Mesendoderm (in vitro differentiated cells): ENCODE results near the gene ZFP3.
"Not testable (repeated sequence)": the region's sequence is repeated elsewhere in the genome, so short reads cannot be mapped to it uniquely, and the experiment has no call there.

Experiments
- DNase-seq: peaks from one replicate; pipeline ENCODE4 v3.0.0; 2013
- H2AK5ac ChIP-seq: 2 replicates; pipeline ENCODE4 v1.6.1; 2013; ENCODE audit warnings: low read length, inconsistent platforms
- H2BK120ac ChIP-seq: 2 replicates; pipeline ENCODE4 v1.6.1; 2013; ENCODE audit warnings: low read depth, mild to moderate bottlenecking, low read length, moderate library complexity, mixed read lengths
- H2BK15ac ChIP-seq: replicated peaks from 2 replicates; pipeline ENCODE4 v1.6.1; 2013; ENCODE audit warnings: low read depth, mild to moderate bottlenecking, moderate library complexity
- H2BK5ac ChIP-seq: 2 replicates; pipeline ENCODE4 v1.6.1; 2013; ENCODE audit warnings: low read length, inconsistent platforms
- H3K18ac ChIP-seq: 2 replicates; pipeline ENCODE4 v1.6.1; 2013; ENCODE audit warnings: mild to moderate bottlenecking, low read length, mixed read lengths
- H3K23ac ChIP-seq: one replicate; pipeline ENCODE4 v1.6.1; 2013; ENCODE audit warnings: low read length
- H3K27ac ChIP-seq: 2 replicates; pipeline ENCODE4 v1.5.1; 2013; ENCODE audit warnings: low read depth, mild to moderate bottlenecking, inconsistent platforms, low read length, moderate library complexity
- H3K27me3 ChIP-seq: 2 replicates; pipeline ENCODE4 v1.6.1; 2013; ENCODE audit warnings: low read length, control low read depth, mild to moderate bottlenecking, inconsistent platforms; ENCODE audit not compliant: insufficient read depth, poor library complexity
- H3K36me3 ChIP-seq: 2 replicates; pipeline ENCODE4 v1.6.1; 2013; ENCODE audit warnings: low read length, inconsistent platforms; ENCODE audit not compliant: control insufficient read depth, insufficient read depth
- H3K4ac ChIP-seq: one replicate; pipeline ENCODE4 v1.6.1; 2013; ENCODE audit warnings: low read depth, mild to moderate bottlenecking, low read length, moderate library complexity
- H3K4me1 ChIP-seq: 2 replicates; pipeline ENCODE4 v1.6.1; 2013; ENCODE audit warnings: low read depth, low read length, inconsistent platforms; ENCODE audit not compliant: control insufficient read depth
- H3K4me2 ChIP-seq: 2 replicates; pipeline ENCODE4 v1.6.1; 2013; ENCODE audit warnings: low read length
- H3K4me3 ChIP-seq: 2 replicates; pipeline ENCODE4 v1.5.1; 2013; ENCODE audit warnings: mild to moderate bottlenecking, low read length
- H3K56ac ChIP-seq: one replicate; pipeline ENCODE4 v1.6.1; 2013; ENCODE audit warnings: low read length
- H3K79me1 ChIP-seq: 2 replicates; pipeline ENCODE4 v1.6.1; 2013; ENCODE audit warnings: low read length, inconsistent platforms
- H3K79me2 ChIP-seq: 2 replicates; pipeline ENCODE4 v1.6.1; 2013; ENCODE audit warnings: mild to moderate bottlenecking, low read length; ENCODE audit not compliant: control insufficient read depth, insufficient read depth
- H3K9ac ChIP-seq: 2 replicates; pipeline ENCODE4 v1.6.1; 2013; ENCODE audit warnings: low read length, inconsistent platforms
- H4K5ac ChIP-seq: one replicate; pipeline ENCODE4 v1.6.1; 2013; ENCODE audit warnings: low read length
- H4K8ac ChIP-seq: one replicate; pipeline ENCODE4 v1.6.1; 2013; ENCODE audit warnings: low read depth, mild to moderate bottlenecking, control low read depth, low read length, moderate library complexity
- WGBS: extraction: QIAGEN DNeasy Blood & Tissue Kit; methylation state at CpG from one replicate; pipeline ENCODE4 v1.1.7; 2013; ENCODE audit warnings: low lambda C conversion rate, missing lambda C conversion rate; ENCODE audit not compliant: insufficient coverage; ENCODE audit errors: extremely low coverage; 5-methylcytosine and 5-hydroxymethylcytosine counted together

Gene ZFP3

DNA sequence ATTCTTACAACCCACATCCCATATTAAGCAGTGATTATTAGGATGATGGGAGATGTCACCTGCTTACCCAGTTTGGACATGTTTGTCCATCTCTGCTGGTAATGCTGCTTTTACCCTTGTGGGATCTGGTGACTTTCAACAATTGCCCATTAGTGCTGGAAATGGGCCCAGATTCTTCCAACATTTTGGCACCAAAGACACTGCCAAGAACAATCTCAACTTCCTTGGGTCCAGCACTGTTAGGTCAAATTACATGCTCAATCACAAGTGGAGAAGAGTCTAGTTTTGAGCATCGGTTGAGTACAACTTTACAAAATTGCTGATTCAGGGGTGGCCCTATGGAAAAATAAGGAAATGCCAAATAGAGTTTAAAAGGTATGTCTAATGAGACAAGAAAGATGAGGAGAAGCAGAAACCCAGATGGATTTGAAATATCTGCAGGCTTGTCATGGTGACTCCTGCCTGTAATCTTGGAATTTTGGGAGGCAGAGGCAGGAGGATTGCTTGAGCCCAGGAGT is 13.0 kb upstream of the ZFP3 start:
- H3K36me3 ChIP-seq = no peaks in the 10 kb centered on the region
- no CpG with 5 or more reads among the region's 1 CpG for WGBS
- H3K79me1 ChIP-seq = no peaks in the 10 kb centered on the region
- H2BK15ac ChIP-seq = no peak overlapping the region
- no peaks in the 10 kb centered on the region for H3K4me1 ChIP-seq
- H2BK5ac ChIP-seq = no peak overlapping the region
- H3K56ac ChIP-seq = no peak overlapping the region
- no peak overlapping the region for H3K23ac ChIP-seq
- no peak overlapping the region for H3K18ac ChIP-seq
- no peak overlapping the region for H3K4me3 ChIP-seq
- no peak overlapping the region for H2BK120ac ChIP-seq
- no peaks in the 10 kb centered on the region for H3K79me2 ChIP-seq
- H2AK5ac ChIP-seq = no peak overlapping the region
- no peak overlapping the region for H3K27ac ChIP-seq
- H4K8ac ChIP-seq = no peak overlapping the region
- no peak overlapping the region for H3K4ac ChIP-seq
- no peak overlapping the region for H3K4me2 ChIP-seq
- H3K27me3 ChIP-seq = no peaks in the 10 kb centered on the region
- H3K9ac ChIP-seq = no peak overlapping the region
- DNase-seq = no peak
- H4K5ac ChIP-seq = no peak overlapping the region

GRCh38 chr17:5068236-5068635 is 10.0 kb upstream of the ZFP3 start:
- H3K27me3 ChIP-seq = no peaks in the 10 kb centered on the region
- no CpG with 5 or more reads among the region's 3 CpGs for WGBS
- no peak overlapping the region for H4K5ac ChIP-seq
- no peak overlapping the region for H2BK15ac ChIP-seq
- H2AK5ac ChIP-seq = no peak overlapping the region
- no peaks in the 10 kb centered on the region for H3K79me2 ChIP-seq
- no peaks in the 10 kb centered on the region for H3K4me1 ChIP-seq
- no peak overlapping the region for H3K4ac ChIP-seq
- H3K18ac ChIP-seq = no peak overlapping the region
- DNase-seq = no peak
- H3K79me1 ChIP-seq = no peaks in the 10 kb centered on the region
- H2BK120ac ChIP-seq = no peak overlapping the region
- H2BK5ac ChIP-seq = no peak overlapping the region
- H3K27ac ChIP-seq = no peak overlapping the region
- no peaks in the 10 kb centered on the region for H3K36me3 ChIP-seq
- no peak overlapping the region for H3K4me2 ChIP-seq
- H4K8ac ChIP-seq = no peak overlapping the region
- H3K9ac ChIP-seq = no peak overlapping the region
- H3K56ac ChIP-seq = no peak overlapping the region
- H3K23ac ChIP-seq = no peak overlapping the region
- no peak overlapping the region for H3K4me3 ChIP-seq

- no peak overlapping the region for H4K8ac ChIP-seq
- H3K79me1 ChIP-seq = no peaks in the 10 kb centered on the region
- no peak overlapping the region for H2BK5ac ChIP-seq
- H3K18ac ChIP-seq = no peak overlapping the region
- no peak for DNase-seq
- H2BK15ac ChIP-seq = no peak overlapping the region
- H3K4me2 ChIP-seq = no peak overlapping the region
- H3K23ac ChIP-seq = no peak overlapping the region
- WGBS = no CpG with 5 or more reads among the region's 4 CpGs
- H3K79me2 ChIP-seq = no peaks in the 10 kb centered on the region
- H3K4me3 ChIP-seq = no peak overlapping the region
- no peak overlapping the region for H2BK120ac ChIP-seq
- H3K27me3 ChIP-seq = no peaks in the 10 kb centered on the region
- no peak overlapping the region for H3K56ac ChIP-seq
- no peaks in the 10 kb centered on the region for H3K4me1 ChIP-seq
- H2AK5ac ChIP-seq = no peak overlapping the region
- no peaks in the 10 kb centered on the region for H3K36me3 ChIP-seq
- H4K5ac ChIP-seq = no peak overlapping the region
- no peak overlapping the region for H3K9ac ChIP-seq
- no peak overlapping the region for H3K4ac ChIP-seq
- no peak overlapping the region for H3K27ac ChIP-seq
Observed at GRCh38 chr17:5069724-5070123, 8.5 kb upstream of the ZFP3 start.

- H2BK5ac ChIP-seq, H2BK15ac ChIP-seq, H3K79me1 ChIP-seq, H3K4me1 ChIP-seq, H3K4me3 ChIP-seq, H3K27me3 ChIP-seq, H3K9ac ChIP-seq, H3K27ac ChIP-seq, H2BK120ac ChIP-seq, H4K5ac ChIP-seq, H2AK5ac ChIP-seq, H3K56ac ChIP-seq, H3K4me2 ChIP-seq, H3K18ac ChIP-seq, DNase-seq, H4K8ac ChIP-seq, H3K23ac ChIP-seq, H3K4ac ChIP-seq, H3K36me3 ChIP-seq, H3K79me2 ChIP-seq: not testable (repeated sequence)
- no CpG with 5 or more reads among the region's 5 CpGs for WGBS
Observed at GRCh38 chr17:5075472-5075871, 2.8 kb upstream of the ZFP3 start.

DNA sequence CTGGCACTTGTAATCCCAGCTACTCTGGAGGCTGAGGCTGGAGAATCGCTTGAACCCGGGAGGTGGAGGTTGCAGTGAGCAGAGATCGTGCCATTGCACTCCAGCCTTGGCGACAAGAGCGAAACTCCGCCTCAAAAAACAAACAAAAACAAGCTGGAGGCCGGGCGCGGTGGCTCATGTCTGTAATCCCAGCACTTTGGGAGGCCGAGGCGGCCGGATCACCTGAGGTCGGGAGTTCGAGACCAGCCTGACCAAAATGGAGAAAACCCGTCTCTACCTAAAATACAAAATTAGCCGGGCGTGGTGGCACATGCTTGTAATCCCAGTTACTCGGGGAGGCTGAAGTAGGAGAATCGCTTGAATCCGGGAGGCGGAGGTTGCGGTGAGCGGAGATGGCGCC is 992 bp upstream of the ZFP3 start:
- H3K79me1 ChIP-seq, H3K79me2 ChIP-seq, H3K27me3 ChIP-seq, H3K56ac ChIP-seq, H4K5ac ChIP-seq, H3K4me1 ChIP-seq, H2AK5ac ChIP-seq, H3K9ac ChIP-seq, H3K18ac ChIP-seq, H3K27ac ChIP-seq, H2BK120ac ChIP-seq, H3K4me2 ChIP-seq, H2BK15ac ChIP-seq, H3K23ac ChIP-seq, H2BK5ac ChIP-seq, H4K8ac ChIP-seq, H3K4ac ChIP-seq, H3K36me3 ChIP-seq, H3K4me3 ChIP-seq, DNase-seq: not testable (repeated sequence)
- no CpG with 5 or more reads among the region's 24 CpGs for WGBS

GRCh38 chr17:5077781-5078105 is 524 bp upstream of the ZFP3 start:
- no peak overlapping the region for H4K5ac ChIP-seq
- no peak overlapping the region for H3K18ac ChIP-seq
- H3K23ac ChIP-seq = no peak overlapping the region
- H3K4me3 ChIP-seq = no peak overlapping the region
- no peak overlapping the region for H2BK120ac ChIP-seq
- H3K4ac ChIP-seq = no peak overlapping the region
- DNase-seq = no peak
- WGBS = no CpG with 5 or more reads among the region's 14 CpGs
- H3K9ac ChIP-seq = no peak overlapping the region
- no peaks in the 10 kb centered on the region for H3K27me3 ChIP-seq
- H3K36me3 ChIP-seq = no peaks in the 10 kb centered on the region
- H3K79me1 ChIP-seq = no peaks in the 10 kb centered on the region
- no peak overlapping the region for H3K4me2 ChIP-seq
- no peak overlapping the region for H2AK5ac ChIP-seq
- H3K56ac ChIP-seq = no peak overlapping the region
- H3K4me1 ChIP-seq = no peaks in the 10 kb centered on the region
- H2BK5ac ChIP-seq = no peak overlapping the region
- H3K27ac ChIP-seq = no peak overlapping the region
- no peaks in the 10 kb centered on the region for H3K79me2 ChIP-seq
- no peak overlapping the region for H4K8ac ChIP-seq
- H2BK15ac ChIP-seq = no peak overlapping the region
